Panc1 (cell line): ENCODE results near the gene E2F1. TPM values are rescaled to one million over a fixed set of nuclear protein-coding genes. Genes with fewer than 3 reads are reported as not detected.

Experiments used
- ATAC-seq: fragments of 200-7000 bp; cut with Tn5 transposase; 2 replicates; pipeline ENCODE4 v1.9.1; 2020; ENCODE audit warnings: mild to moderate bottlenecking, moderate library complexity
- BruUV-seq: library from RNA; stranded (reverse); fragments of 400-500 nt; replicated peaks from 2 replicates; lab custom pipeline; 2021; lab: Mats Ljungman, UMichigan
- CTCF ChIA-PET: fragments of 300-600 bp; sonication (Branson Sonifier 250); formaldehyde crosslinking; loops from one replicate; lab custom pipeline; 2022; ENCODE audit warnings: antibody characterized with exemption; lab: Charles Lee
- POLR2A ChIA-PET: fragments of 300-600 bp; sonication (Branson Sonifier 250); formaldehyde crosslinking; loops from one replicate; lab custom pipeline; 2022; ENCODE audit warnings: antibody characterized with exemption; lab: Charles Lee
- DNase-seq: peaks from one replicate; pipeline ENCODE4 v3.0.0-alpha.2; 2010; ENCODE audit warnings: low read depth, low spot score
- H3K27ac ChIP-seq: 2 replicates; pipeline ENCODE4 v1.5.1; 2011; ENCODE audit warnings: mild to moderate bottlenecking, low read length, inconsistent platforms
- H3K27me3 ChIP-seq: fragments of 200-500 bp; sonication (Bioruptor generic); 2 replicates; pipeline ENCODE4 v1.6.0; 2014; ENCODE audit warnings: low read length, inconsistent platforms; ENCODE audit not compliant: control insufficient read depth, insufficient read depth
- H3K36me3 ChIP-seq: fragments of 200-500 bp; sonication (Bioruptor generic); 2 replicates; pipeline ENCODE4 v1.5.1; 2014; ENCODE audit warnings: inconsistent platforms, mild to moderate bottlenecking, low read length, moderate library complexity; ENCODE audit not compliant: control insufficient read depth, insufficient read depth
- H3K4me1 ChIP-seq: 2 replicates; pipeline ENCODE4 v1.5.1; 2011; ENCODE audit warnings: inconsistent platforms, mild to moderate bottlenecking, low read length, moderate library complexity; ENCODE audit not compliant: control insufficient read depth, insufficient read depth
- H3K4me3 ChIP-seq, 2 experiments: 2 replicates each; pipeline ENCODE4 v1.5.1; 2011 to 2012; ENCODE audit warnings: low read depth in 2 of 2, low read length in 2 of 2, mild to moderate bottlenecking in 2 of 2, inconsistent platforms in 1 of 2, moderate library complexity in 1 of 2
- H3K9me3 ChIP-seq: fragments of 200-500 bp; sonication (Bioruptor generic); 2 replicates; pipeline ENCODE4 v1.5.1; 2014; ENCODE audit warnings: low read depth, mild to moderate bottlenecking, inconsistent platforms, low read length, moderate library complexity; ENCODE audit not compliant: control insufficient read depth, insufficient read depth
- POLR2AphosphoS5 ChIP-seq: IDR thresholded peaks from 2 replicates; pipeline ENCODE4 v1.6.1; 2012; ENCODE audit warnings: mild to moderate bottlenecking, low read depth, low read length, moderate library complexity
- SIN3A ChIP-seq: IDR thresholded peaks from 2 replicates; pipeline ENCODE4 v1.6.1; 2012; ENCODE audit warnings: low read depth, mild to moderate bottlenecking, low read length, moderate library complexity, borderline replicate concordance; ENCODE audit not compliant: insufficient read depth
- TCF7L2 ChIP-seq: IDR thresholded peaks from 2 replicates; pipeline ENCODE4 v1.6.1; 2011; ENCODE audit warnings: mild to moderate bottlenecking, low read depth, low read length, inconsistent platforms
- in situ Hi-C: cut with HindIII; loops from 2 replicates; pipeline ENCODE4 v1.10.0; 2016; ENCODE audit warnings: low sequenced_read_pairs, low pct_unique_long_range_greater_than_20kb
- intact Hi-C: fragments of 100-400 bp; cut with micrococcal nuclease; formaldehyde crosslinking; loops from one replicate; pipeline ENCODE4 v1.10.0; 2022; ENCODE audit not compliant: unreplicated experiment
- total RNA-seq: library from RNA; stranded (reverse); gene quantifications from one replicate; pipeline ENCODE4 v1.2.1, GENCODE V29; 2021; ENCODE audit not compliant: unreplicated experiment
- TF ChIP-seq, protein P1 (sequence below), 2 experiments: IDR thresholded peaks; 2 replicates each; pipeline ENCODE4 v1.6.1; 2011 to 2012; ENCODE audit warnings: low read depth in 2 of 2, control low read depth in 1 of 2, low read length in 1 of 2, mild to moderate bottlenecking in 1 of 2, moderate library complexity in 1 of 2; ENCODE audit not compliant: insufficient read depth in 1 of 2
- TF ChIP-seq, protein P2 (sequence below): fragments of 450-650 bp; IDR thresholded peaks from 2 replicates; pipeline ENCODE4 v1.5.1; 2017; ENCODE audit warnings: mild to moderate bottlenecking

The E2F1 gene
- total RNA-seq, 1 experiment from 2014 or later = 64.2 TPM

- peaks cover 15% of the 10 kb centered on the region for H3K4me1 ChIP-seq
- in situ Hi-C loops (no loop called here), intact Hi-C loops (no loop called here)
- no peaks in the 10 kb centered on the region for H3K27me3 ChIP-seq
- H3K9me3 ChIP-seq = no peaks in the 10 kb centered on the region
- no TSS peak for BruUV-seq
- no peaks in the 10 kb centered on the region; the same call in 1 of the 2 replicates for H3K36me3 ChIP-seq
- CTCF ChIA-PET = no interaction called here
- no peak for ATAC-seq
- no peak overlapping the region for H3K27ac ChIP-seq
- H3K4me3 ChIP-seq = no peak overlapping the region
- TF ChIP-seq SIN3A (no peak), TCF7L2 (no peak), POLR2AphosphoS5 (no peak)
- TF ChIP-seq, protein P1, sequence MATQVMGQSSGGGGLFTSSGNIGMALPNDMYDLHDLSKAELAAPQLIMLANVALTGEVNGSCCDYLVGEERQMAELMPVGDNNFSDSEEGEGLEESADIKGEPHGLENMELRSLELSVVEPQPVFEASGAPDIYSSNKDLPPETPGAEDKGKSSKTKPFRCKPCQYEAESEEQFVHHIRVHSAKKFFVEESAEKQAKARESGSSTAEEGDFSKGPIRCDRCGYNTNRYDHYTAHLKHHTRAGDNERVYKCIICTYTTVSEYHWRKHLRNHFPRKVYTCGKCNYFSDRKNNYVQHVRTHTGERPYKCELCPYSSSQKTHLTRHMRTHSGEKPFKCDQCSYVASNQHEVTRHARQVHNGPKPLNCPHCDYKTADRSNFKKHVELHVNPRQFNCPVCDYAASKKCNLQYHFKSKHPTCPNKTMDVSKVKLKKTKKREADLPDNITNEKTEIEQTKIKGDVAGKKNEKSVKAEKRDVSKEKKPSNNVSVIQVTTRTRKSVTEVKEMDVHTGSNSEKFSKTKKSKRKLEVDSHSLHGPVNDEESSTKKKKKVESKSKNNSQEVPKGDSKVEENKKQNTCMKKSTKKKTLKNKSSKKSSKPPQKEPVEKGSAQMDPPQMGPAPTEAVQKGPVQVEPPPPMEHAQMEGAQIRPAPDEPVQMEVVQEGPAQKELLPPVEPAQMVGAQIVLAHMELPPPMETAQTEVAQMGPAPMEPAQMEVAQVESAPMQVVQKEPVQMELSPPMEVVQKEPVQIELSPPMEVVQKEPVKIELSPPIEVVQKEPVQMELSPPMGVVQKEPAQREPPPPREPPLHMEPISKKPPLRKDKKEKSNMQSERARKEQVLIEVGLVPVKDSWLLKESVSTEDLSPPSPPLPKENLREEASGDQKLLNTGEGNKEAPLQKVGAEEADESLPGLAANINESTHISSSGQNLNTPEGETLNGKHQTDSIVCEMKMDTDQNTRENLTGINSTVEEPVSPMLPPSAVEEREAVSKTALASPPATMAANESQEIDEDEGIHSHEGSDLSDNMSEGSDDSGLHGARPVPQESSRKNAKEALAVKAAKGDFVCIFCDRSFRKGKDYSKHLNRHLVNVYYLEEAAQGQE (IDR thresholded peaks at IDR 0.05; ENCODE audit: insufficient read depth in 1 of 2, low read depth in 2 of 2, low read length in 1 of 2) = no peak
- TF ChIP-seq, protein P2, sequence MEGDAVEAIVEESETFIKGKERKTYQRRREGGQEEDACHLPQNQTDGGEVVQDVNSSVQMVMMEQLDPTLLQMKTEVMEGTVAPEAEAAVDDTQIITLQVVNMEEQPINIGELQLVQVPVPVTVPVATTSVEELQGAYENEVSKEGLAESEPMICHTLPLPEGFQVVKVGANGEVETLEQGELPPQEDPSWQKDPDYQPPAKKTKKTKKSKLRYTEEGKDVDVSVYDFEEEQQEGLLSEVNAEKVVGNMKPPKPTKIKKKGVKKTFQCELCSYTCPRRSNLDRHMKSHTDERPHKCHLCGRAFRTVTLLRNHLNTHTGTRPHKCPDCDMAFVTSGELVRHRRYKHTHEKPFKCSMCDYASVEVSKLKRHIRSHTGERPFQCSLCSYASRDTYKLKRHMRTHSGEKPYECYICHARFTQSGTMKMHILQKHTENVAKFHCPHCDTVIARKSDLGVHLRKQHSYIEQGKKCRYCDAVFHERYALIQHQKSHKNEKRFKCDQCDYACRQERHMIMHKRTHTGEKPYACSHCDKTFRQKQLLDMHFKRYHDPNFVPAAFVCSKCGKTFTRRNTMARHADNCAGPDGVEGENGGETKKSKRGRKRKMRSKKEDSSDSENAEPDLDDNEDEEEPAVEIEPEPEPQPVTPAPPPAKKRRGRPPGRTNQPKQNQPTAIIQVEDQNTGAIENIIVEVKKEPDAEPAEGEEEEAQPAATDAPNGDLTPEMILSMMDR = no peak
- POLR2A ChIA-PET = interaction anchor here (0.6 kb wide), 1 partner anchor 18 kb away, joined by 3 read pairs; no protein-coding TSS in a partner anchor
- DNase-seq = no peak
Measured at GRCh38 chr20:33649201-33649681, 36.9 kb downstream of the E2F1 start.

GRCh38 chr20:33648396-33649004 is 37.7 kb downstream of the E2F1 start:
- ChIA-PET POLR2A (interaction anchor here (0.6 kb wide), 1 partner anchor 19 kb away, joined by 3 read pairs; no protein-coding TSS in a partner anchor), CTCF (no interaction called here)
- no peak for ATAC-seq
- Histone ChIP-seq H3K4me1 (peaks cover 15% of the 10 kb centered on the region), H3K4me3 (no peak overlapping the region), H3K9me3 (no peaks in the 10 kb centered on the region), H3K27me3 (no peaks in the 10 kb centered on the region), H3K36me3 (no peaks in the 10 kb centered on the region; the same call in 1 of the 2 replicates), H3K27ac (no peak overlapping the region)
- DNase-seq = no peak
- in situ Hi-C loops (no loop called here), intact Hi-C loops (no loop called here)
- TF ChIP-seq POLR2AphosphoS5 (no peak), SIN3A (no peak), TCF7L2 (no peak)
- TF ChIP-seq, protein P1 (IDR thresholded peaks at IDR 0.05; ENCODE audit: insufficient read depth in 1 of 2, low read depth in 2 of 2, low read length in 1 of 2) = no peak
- TF ChIP-seq, protein P2 = no peak
- no TSS peak for BruUV-seq
